GOT3 (cell line): ENCODE measurements around the gene RPTOR.

Experiments
- DNase-seq: peaks from one replicate; lab custom pipeline; 2025; ENCODE audit warnings: mixed read lengths; lab: John Stamatoyannopoulos, UW

RPTOR gene

GRCh38 chr17:80666867-80667266 lies 122.2 kb downstream of the RPTOR start:
- no peak for DNase-seq

- DNase-seq: no peak
Measured at GRCh38 chr17:80667462-80668277, 123.0 kb downstream of the RPTOR start.

GRCh38 chr17:80668375-80669148 lies 123.9 kb downstream of the RPTOR start:
- no peak for DNase-seq

GRCh38 chr17:80671039-80671824 lies 126.6 kb downstream of the RPTOR start:
- no peak for DNase-seq

- no peak for DNase-seq
Measured at GRCh38 chr17:80671825-80672110, 127.1 kb downstream of the RPTOR start.

GRCh38 chr17:80673152-80673920 lies 128.7 kb downstream of the RPTOR start:
- DNase-seq: no peak

- DNase-seq: no peak
Measured at GRCh38 chr17:80675438-80676095, 130.9 kb downstream of the RPTOR start.

- no peak for DNase-seq
Measured at GRCh38 chr17:80676096-80676466, 131.4 kb downstream of the RPTOR start.

- DNase-seq: no peak
Measured at GRCh38 chr17:80676564-80676963, 131.9 kb downstream of the RPTOR start.

- no peak for DNase-seq
Measured at GRCh38 chr17:80677214-80677756, 132.6 kb downstream of the RPTOR start.

GRCh38 chr17:80679816-80680215 lies 135.2 kb downstream of the RPTOR start:
- DNase-seq: no peak

- DNase-seq: no peak
Measured at GRCh38 chr17:80681215-80681614, 136.6 kb downstream of the RPTOR start.

GRCh38 chr17:80682372-80682771 lies 137.7 kb downstream of the RPTOR start:
- DNase-seq: no peak

GRCh38 chr17:80683625-80684104 lies 139.0 kb downstream of the RPTOR start:
- no peak for DNase-seq

GRCh38 chr17:80687839-80688238 lies 143.2 kb downstream of the RPTOR start:
- no peak for DNase-seq

GRCh38 chr17:80689129-80689619 lies 144.5 kb downstream of the RPTOR start:
- DNase-seq: no peak

- no peak for DNase-seq
Measured at GRCh38 chr17:80691784-80692183, 147.1 kb downstream of the RPTOR start.

- DNase-seq: no peak
Measured at GRCh38 chr17:80692931-80693467, 148.4 kb downstream of the RPTOR start.

- no peak for DNase-seq
Measured at GRCh38 chr17:80693511-80693910, 148.9 kb downstream of the RPTOR start.
